ENCODE measurements around the gene ST6GALNAC2.
"Not testable (repeated sequence)": the region's sequence is repeated elsewhere in the genome, so short reads cannot be mapped to it uniquely, and the experiment has no call there.

The ST6GALNAC2 gene

GRCh38 chr17:76538941-76539570 is 46.6 kb downstream of the ST6GALNAC2 start:
- DNase-seq = no peak

DNA sequence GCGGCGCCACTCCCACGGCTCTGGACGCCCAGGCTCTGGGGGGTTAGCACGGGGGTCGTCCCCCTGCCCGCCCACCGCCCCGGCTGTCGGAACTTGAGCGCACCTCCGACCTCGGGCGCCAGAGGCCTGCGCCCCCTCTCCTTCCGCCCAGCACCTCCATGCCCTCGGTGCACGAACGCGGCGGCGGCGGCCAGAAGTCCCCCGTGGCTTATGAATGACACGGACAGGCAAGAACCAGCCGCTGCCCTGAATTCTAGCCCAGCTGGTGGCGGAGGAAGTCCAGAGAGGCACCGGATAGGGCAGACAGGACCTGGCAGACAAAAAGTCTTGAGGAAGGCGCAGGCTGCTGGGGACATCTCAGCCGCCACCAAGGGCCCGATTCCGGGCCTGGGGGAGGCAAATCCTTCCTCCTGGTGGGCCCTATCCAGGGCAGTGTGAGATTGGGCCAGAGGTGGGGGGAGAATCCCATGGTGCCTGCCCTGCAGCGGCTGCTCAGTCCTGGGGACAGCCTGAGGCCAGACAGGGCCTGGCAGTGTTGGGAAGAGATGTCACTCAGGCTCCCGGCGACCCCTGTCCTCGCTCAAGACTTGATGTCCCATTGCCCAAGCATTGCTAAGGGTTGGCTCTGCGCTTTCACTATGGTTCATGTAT is 47.3 kb downstream of the ST6GALNAC2 start:
- DNase-seq = no peak

DNA sequence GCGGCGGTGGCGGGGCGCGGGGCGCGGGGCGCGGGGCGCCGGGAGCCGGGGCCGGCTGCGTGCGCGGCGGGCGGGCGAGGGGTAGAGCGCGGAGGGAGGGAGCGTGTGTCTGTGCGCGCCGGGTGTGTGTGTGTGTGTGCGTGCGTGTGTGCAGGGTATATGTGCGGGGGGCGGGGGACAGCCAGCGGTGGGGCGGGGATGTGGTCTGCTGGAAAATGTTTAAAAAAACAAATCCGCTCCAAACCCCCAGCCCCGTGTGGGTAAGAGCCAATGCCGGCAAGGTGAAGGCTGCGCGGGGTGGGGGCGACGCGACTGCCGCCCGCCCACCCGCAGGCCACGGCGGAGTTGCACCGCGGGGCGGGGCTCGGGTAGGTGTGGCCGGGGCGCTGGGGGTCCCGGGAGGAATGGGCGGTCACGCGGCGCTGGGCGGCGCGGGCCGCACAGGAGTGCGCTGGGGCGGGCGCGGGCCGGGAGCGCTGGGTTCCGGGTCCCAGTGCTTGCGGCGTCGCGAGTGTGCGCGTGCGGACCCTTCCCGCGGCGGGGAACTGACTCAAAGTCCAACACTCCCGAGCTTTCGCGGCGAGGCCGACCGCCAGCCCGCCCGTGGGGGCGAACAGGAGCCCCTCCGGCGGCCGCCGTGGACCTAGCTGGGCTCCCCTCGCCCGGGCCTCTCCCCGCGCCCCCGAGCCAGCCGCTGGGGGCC is 47.9 kb downstream of the ST6GALNAC2 start, which contains the start of gene CYGB:
CYGB (minus strand) TSS at position 132 of the 703 bp plus-strand sequence. CDS start 167 bp downstream, outside the sequence.
- no peak for DNase-seq

DNA sequence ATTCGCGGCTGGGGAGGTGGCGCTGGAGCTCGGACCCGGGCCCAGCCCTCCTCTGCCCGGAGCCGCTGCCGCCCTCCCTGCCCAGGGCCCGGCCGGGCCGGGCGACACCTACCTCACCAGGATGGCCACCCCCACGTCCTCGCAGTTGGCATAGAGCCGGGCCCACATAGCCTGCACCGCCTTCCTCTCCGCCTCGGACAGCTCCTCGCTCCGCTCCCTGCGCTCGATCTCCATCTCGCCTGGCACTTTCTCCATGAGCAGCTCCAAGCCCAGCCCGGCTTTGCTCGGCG is 48.4 kb downstream of the ST6GALNAC2 start:
- no peak for DNase-seq

GRCh38 chr17:76536511-76537287 is 49.0 kb downstream of the ST6GALNAC2 start:
- no peak for DNase-seq

DNA sequence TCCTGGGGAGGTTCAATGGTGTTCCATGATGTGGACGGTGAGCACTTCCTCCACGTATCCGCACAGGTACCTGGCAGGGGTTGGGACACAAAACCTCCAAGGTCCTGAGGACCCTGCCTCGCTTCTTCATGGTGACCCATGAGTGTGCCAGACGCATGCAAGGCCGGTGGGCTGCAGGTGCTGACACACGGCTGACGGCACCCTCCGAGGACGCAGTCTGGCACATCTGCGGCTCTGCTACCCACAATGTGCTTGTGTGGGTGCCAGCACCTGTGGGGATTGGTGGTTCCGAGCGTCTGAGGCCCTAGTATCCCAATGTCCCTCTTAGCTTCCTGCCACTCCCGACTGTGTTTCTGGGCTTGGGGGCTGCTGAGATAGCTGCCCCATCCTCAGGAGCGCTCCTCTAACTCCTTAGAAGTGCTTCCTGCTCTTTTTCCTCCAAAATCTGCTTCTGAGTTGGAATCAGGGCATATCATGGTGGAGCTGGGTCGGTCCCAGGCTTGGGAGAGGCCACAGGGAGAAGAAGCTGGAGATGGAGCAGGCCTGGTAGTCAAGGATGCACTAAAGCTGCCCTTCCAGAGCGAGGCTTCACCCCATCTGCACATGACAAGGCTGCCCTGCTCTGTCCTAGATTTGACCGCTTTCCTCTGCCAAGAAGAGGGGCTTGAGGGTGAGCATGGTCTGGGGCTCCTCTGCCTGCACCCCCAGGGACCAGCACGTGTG is 49.7 kb downstream of the ST6GALNAC2 start:
- no peak for DNase-seq

GRCh38 chr17:76534831-76535732 is 50.6 kb downstream of the ST6GALNAC2 start:
- DNase-seq = no peak

DNA sequence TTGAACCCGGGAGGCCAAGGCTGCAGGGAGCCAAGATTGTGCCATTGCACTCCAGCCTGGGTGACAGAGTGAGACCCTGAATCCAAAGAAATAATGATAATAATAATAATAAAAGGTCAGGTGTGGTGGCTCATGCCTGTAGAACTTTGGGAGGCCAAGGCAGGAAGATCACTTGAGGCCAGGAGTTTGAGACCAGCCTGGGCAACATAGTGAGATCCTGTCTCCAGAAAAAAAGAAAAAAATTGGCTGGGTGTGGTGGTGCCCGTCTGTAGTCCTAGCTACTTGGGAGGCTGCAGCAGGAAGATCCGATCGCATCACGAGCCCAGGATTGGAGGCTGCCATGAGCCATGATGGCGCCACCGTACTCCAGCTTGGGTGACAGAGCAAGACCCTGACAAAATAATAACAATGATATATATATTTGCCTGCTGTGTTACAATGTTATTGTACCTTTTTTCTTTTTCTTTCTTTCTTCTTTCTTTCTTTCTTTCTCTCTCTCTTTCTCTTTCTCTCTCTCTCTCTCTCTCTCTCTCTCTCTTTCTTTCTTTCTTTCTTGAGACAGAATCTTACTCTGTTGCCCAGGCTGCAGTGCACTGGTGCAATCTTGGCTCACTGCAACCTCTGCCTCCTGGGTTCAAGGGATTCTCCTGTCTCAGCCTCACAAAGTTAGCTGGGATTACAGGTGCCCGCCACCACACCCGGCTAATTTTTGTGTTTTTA is 51.9 kb downstream of the ST6GALNAC2 start:
- DNase-seq = not testable (repeated sequence)

DNA sequence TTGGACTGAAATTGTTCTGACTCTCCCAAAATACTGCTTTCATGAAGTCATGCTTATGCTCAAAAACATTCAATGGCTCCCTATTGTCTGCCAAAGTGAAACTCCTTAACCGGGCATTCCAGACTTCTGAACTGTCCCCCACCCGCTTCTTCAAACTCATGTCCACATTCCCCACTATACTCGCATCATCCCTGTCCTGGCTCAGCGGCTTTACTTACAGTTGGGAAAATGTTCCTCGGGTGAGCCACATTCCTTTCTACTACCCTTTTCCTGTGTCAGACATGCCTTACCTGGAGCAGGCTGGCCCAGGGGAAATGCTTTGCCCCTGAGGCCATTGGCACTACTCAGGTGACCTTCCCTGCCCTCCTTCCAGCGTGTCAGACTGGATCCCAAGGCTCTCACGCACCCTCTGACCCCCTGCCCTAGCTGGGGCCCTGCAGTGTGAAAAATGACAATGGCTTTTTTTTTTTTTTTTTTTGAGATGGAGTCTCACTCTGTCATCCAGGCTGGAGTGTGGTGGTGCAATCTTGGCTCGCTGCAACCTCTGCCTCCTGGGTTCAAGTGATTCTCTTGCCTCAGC is 53.5 kb downstream of the ST6GALNAC2 start:
- no peak for DNase-seq

- no peak for DNase-seq
These were observed 54.1 kb downstream of the ST6GALNAC2 start for GRCh38 chr17:76531486-76532038.

DNA sequence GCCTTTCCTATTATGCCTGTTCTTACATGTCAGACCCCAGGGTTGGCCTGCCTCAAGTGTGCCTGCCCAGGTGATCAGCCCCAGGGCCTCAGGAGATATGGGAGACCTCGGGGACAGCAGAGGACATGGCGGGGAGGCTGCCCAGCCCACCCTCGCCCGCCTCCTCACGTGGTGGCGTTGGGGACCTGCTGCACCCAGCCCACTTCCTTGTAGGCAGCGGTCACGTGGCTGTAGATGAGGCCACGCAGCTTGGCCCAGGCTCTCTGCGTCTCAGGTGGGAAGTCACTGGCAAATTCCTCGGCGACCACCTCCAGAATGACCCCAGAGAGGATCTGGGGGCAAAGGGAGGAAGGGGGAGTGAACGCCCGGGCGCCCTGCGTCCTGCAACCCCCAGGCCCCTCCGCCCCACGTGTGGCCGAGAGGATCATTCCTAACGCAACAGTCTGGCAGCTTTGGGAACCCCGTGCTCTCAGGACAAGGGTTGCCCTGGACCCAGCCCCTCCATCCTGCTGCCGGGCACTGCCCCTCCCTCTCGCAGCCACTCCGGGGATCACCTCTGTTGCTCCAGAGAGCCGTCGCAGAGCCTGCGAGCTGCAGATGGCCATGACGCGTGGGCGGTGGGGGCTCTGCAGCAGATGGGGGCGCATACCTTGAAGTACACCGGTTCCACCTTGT is 54.7 kb downstream of the ST6GALNAC2 start:
- no peak for DNase-seq

DNA sequence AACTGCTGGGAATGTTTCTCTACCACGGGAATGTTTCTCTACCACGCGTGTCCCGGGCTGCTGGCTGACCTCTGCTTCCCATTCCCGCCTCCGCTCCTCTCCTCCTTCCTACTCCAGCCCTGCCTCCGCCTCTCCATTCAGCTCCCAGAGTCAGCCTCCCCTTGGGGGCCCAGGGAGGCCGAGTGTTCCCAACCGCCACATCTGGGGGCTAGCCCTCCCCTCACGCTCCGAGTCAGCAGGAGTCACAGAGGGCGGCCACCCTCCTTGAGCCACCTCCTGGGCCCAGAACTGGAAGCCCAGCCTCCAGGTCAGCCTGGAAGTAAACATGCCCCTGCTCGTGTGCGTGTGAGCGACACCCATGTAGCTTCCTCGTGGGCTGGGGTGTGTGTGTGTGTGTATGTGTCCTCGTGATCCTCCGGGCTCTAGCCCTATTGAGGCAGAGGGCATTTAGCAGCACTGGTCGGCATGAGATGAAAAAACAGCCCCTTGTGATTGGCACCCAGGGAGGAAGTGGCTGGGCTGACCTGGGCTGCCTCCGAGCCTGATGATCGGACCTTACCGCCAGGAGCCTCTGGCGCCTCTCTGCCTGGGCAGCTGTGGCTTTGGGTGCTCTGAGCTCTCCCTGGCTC is 55.5 kb downstream of the ST6GALNAC2 start:
- no peak for DNase-seq

DNA sequence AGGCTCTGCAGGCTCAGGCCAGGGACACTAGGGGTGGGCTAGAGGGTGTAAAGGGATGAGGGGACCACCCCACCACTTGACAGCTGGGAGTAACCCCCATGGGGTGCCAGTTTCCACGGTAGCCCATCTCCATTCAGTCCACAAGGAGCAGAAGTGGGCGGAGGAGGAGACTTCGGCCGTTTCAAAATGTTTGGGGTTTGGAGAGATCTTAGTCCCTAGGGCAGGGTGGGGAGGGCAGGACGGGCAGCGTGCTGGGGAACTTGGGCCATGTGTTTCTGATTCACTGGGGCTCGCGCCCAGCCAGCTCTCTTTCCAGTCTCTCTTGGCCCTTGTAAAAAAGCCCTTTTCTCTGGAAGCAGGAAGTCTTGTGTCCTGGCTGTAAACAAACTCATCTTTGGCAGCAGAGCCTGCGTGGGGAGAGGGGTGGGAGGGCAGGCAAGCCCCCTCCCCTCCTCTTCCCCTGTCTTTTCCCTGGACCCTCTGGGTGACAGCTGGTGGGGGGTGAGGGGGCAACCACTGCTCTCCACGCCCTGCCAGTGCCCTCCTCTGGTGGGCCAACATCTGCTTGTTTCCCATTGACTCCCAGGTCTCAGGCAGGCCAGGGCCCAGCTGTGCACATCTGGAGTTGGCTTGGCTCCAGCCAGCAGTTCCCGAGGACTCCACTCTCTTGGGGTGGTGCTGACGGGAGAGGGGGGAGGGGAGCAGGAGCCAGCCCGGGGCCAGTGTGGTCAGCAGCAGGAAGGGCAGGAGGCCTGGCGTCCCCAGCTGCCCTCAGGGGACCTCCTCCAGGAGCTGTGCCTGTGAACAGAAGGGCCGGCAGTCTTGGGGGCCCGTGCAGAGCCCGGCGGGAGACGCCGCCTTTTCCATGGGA is 56.2 kb downstream of the ST6GALNAC2 start:
- DNase-seq = no peak

GRCh38 chr17:76528528-76529223 is 57.0 kb downstream of the ST6GALNAC2 start:
- no peak for DNase-seq

GRCh38 chr17:76528156-76528527 is 57.5 kb downstream of the ST6GALNAC2 start:
- DNase-seq = no peak

GRCh38 chr17:76527430-76528111 is 58.1 kb downstream of the ST6GALNAC2 start:
- peak; percentile 41 for DNase-seq

- DNase-seq = not testable (repeated sequence)
These were observed 58.6 kb downstream of the ST6GALNAC2 start for GRCh38 chr17:76527016-76527415.
